Measurements from ENCODE around the gene DIS3L2. TPM values are rescaled to one million over a fixed set of nuclear protein-coding genes. Genes with fewer than 3 reads are reported as not detected.
A peak's percentile ranks its signal among the peaks of the same experiment; 100 is the strongest.

Gene DIS3L2
- total RNA-seq, 1 donor from 2014 or later: 34.3 TPM

GRCh38 chr2:231947694-231948093, 13.8 kb upstream of the DIS3L2 start:
- no peak for TF ChIP-seq CTCF (IDR thresholded peaks at IDR 0.05)
- no peak overlapping the region for H3K27ac Mint-ChIP-seq (ENCODE audit: unreplicated experiment)
- no peaks in the 10 kb centered on the region for H3K4me1 Mint-ChIP-seq (ENCODE audit: unreplicated experiment)
- DNase-seq (ENCODE audit: extremely low spot score, unreplicated experiment): no peak
- peaks cover 42% of the 10 kb centered on the region for H3K27me3 Mint-ChIP-seq (ENCODE audit: unreplicated experiment)
- H3K36me3 Mint-ChIP-seq (ENCODE audit: unreplicated experiment): no peaks in the 10 kb centered on the region
- H3K9me3 Mint-ChIP-seq (ENCODE audit: unreplicated experiment): peaks cover 11% of the 10 kb centered on the region
- H3K4me3 Mint-ChIP-seq (ENCODE audit: unreplicated experiment): no peak overlapping the region

- TF ChIP-seq CTCF (IDR thresholded peaks at IDR 0.05): no peak
- H3K4me3 Mint-ChIP-seq (ENCODE audit: unreplicated experiment): no peak overlapping the region
- no peaks in the 10 kb centered on the region for H3K36me3 Mint-ChIP-seq (ENCODE audit: unreplicated experiment)
- H3K9me3 Mint-ChIP-seq (ENCODE audit: unreplicated experiment): peaks cover 11% of the 10 kb centered on the region
- no peak overlapping the region for H3K27ac Mint-ChIP-seq (ENCODE audit: unreplicated experiment)
- peaks cover 59% of the 10 kb centered on the region for H3K27me3 Mint-ChIP-seq (ENCODE audit: unreplicated experiment)
- no peaks in the 10 kb centered on the region for H3K4me1 Mint-ChIP-seq (ENCODE audit: unreplicated experiment)
- DNase-seq (ENCODE audit: extremely low spot score, unreplicated experiment): no peak
Observed at GRCh38 chr2:231951452-231952035, 10.0 kb upstream of the DIS3L2 start.

- peaks cover 42% of the 10 kb centered on the region for H3K27me3 Mint-ChIP-seq (ENCODE audit: unreplicated experiment)
- peaks cover 3% of the 10 kb centered on the region for H3K4me1 Mint-ChIP-seq (ENCODE audit: unreplicated experiment)
- H3K4me3 Mint-ChIP-seq (ENCODE audit: unreplicated experiment): no peak overlapping the region
- H3K27ac Mint-ChIP-seq (ENCODE audit: unreplicated experiment): no peak overlapping the region
- peak; percentile 56 for DNase-seq (ENCODE audit: extremely low spot score, unreplicated experiment)
- peaks cover 2% of the 10 kb centered on the region for H3K36me3 Mint-ChIP-seq (ENCODE audit: unreplicated experiment)
- TF ChIP-seq CTCF (IDR thresholded peaks at IDR 0.05): no peak
- H3K9me3 Mint-ChIP-seq (ENCODE audit: unreplicated experiment): peaks cover 7% of the 10 kb centered on the region
Observed at GRCh38 chr2:231955758-231956472, 5.6 kb upstream of the DIS3L2 start.

- DNase-seq (ENCODE audit: extremely low spot score, unreplicated experiment): no peak
- Mint-ChIP-seq H3K27me3 (ENCODE audit: unreplicated experiment) (peaks cover 31% of the 10 kb centered on the region), H3K36me3 (ENCODE audit: unreplicated experiment) (peaks cover 5% of the 10 kb centered on the region), H3K4me1 (ENCODE audit: unreplicated experiment) (peaks cover 16% of the 10 kb centered on the region), H3K4me3 (ENCODE audit: unreplicated experiment) (no peak overlapping the region), H3K9me3 (ENCODE audit: unreplicated experiment) (no peaks in the 10 kb centered on the region), H3K27ac (ENCODE audit: unreplicated experiment) (no peak overlapping the region)
- no peak for TF ChIP-seq CTCF (IDR thresholded peaks at IDR 0.05)
Observed at GRCh38 chr2:231957913-231958763, 3.4 kb upstream of the DIS3L2 start.
